Measurements from ENCODE around the gene PRDM8.

Gene PRDM8

GRCh38 chr4:80155316-80155982 is 41.9 kb upstream of the PRDM8 start:
- H3K27ac Mint-ChIP-seq: no peak overlapping the region
- peaks cover 3% of the 10 kb centered on the region for H3K9me3 Mint-ChIP-seq
- H3K27me3 Mint-ChIP-seq (ENCODE audit: low read depth, poor library complexity): peaks cover 7% of the 10 kb centered on the region
- no peak for DNase-seq
- no peak for TF ChIP-seq CTCF (IDR thresholded peaks at IDR 0.05)
- no peak overlapping the region for H3K4me3 Mint-ChIP-seq
- H3K36me3 Mint-ChIP-seq (ENCODE audit: low read depth): no peaks in the 10 kb centered on the region
- H3K4me1 Mint-ChIP-seq: no peaks in the 10 kb centered on the region

- no peaks in the 10 kb centered on the region for H3K36me3 Mint-ChIP-seq (ENCODE audit: low read depth)
- no peak for TF ChIP-seq CTCF (IDR thresholded peaks at IDR 0.05)
- H3K4me1 Mint-ChIP-seq: no peaks in the 10 kb centered on the region
- peaks cover 3% of the 10 kb centered on the region for H3K9me3 Mint-ChIP-seq
- H3K4me3 Mint-ChIP-seq: no peak overlapping the region
- no peak overlapping the region for H3K27ac Mint-ChIP-seq
- DNase-seq: no peak
- peaks cover 12% of the 10 kb centered on the region for H3K27me3 Mint-ChIP-seq (ENCODE audit: low read depth, poor library complexity)
Observed at GRCh38 chr4:80156410-80156809, 40.9 kb upstream of the PRDM8 start.

GRCh38 chr4:80161413-80162058 is 35.8 kb upstream of the PRDM8 start:
- DNase-seq: no peak
- no peak overlapping the region for H3K4me3 Mint-ChIP-seq
- TF ChIP-seq CTCF (IDR thresholded peaks at IDR 0.05): no peak
- no peaks in the 10 kb centered on the region for H3K36me3 Mint-ChIP-seq (ENCODE audit: low read depth)
- peaks cover 28% of the 10 kb centered on the region for H3K27me3 Mint-ChIP-seq (ENCODE audit: low read depth, poor library complexity)
- no peak overlapping the region for H3K27ac Mint-ChIP-seq
- no peaks in the 10 kb centered on the region for H3K4me1 Mint-ChIP-seq
- peaks cover 3% of the 10 kb centered on the region for H3K9me3 Mint-ChIP-seq

GRCh38 chr4:80162418-80162817 is 34.9 kb upstream of the PRDM8 start:
- no peak for TF ChIP-seq CTCF (IDR thresholded peaks at IDR 0.05)
- no peak overlapping the region for H3K4me3 Mint-ChIP-seq
- H3K4me1 Mint-ChIP-seq: no peaks in the 10 kb centered on the region
- DNase-seq: no peak
- no peak overlapping the region for H3K27ac Mint-ChIP-seq
- no peaks in the 10 kb centered on the region for H3K36me3 Mint-ChIP-seq (ENCODE audit: low read depth)
- H3K9me3 Mint-ChIP-seq: peaks cover 3% of the 10 kb centered on the region
- H3K27me3 Mint-ChIP-seq (ENCODE audit: low read depth, poor library complexity): peaks cover 29% of the 10 kb centered on the region

GRCh38 chr4:80165855-80166254 is 31.4 kb upstream of the PRDM8 start:
- Mint-ChIP-seq H3K27ac (no peak overlapping the region), H3K9me3 (no peaks in the 10 kb centered on the region), H3K27me3 (ENCODE audit: low read depth, poor library complexity) (peaks cover 26% of the 10 kb centered on the region), H3K36me3 (ENCODE audit: low read depth) (no peaks in the 10 kb centered on the region), H3K4me1 (no peaks in the 10 kb centered on the region), H3K4me3 (no peak overlapping the region)
- DNase-seq: no peak
- no peak for TF ChIP-seq CTCF (IDR thresholded peaks at IDR 0.05)

- H3K27me3 Mint-ChIP-seq (ENCODE audit: low read depth, poor library complexity): peaks cover 17% of the 10 kb centered on the region
Observed at GRCh38 chr4:80171251-80171650, 26.1 kb upstream of the PRDM8 start.

More at GRCh38 chr4:80171251-80171650, 26.1 kb upstream of the PRDM8 start:
- Mint-ChIP-seq H3K4me3 (no peak overlapping the region), H3K4me1 (no peaks in the 10 kb centered on the region), H3K27ac (no peak overlapping the region), H3K36me3 (ENCODE audit: low read depth) (no peaks in the 10 kb centered on the region), H3K9me3 (no peaks in the 10 kb centered on the region)
- TF ChIP-seq CTCF (IDR thresholded peaks at IDR 0.05): no peak
- no peak for DNase-seq

Data from nephron progenitor cell (in vitro differentiated cells).